Gastrocnemius medialis (tissue), 4 donors: ENCODE measurements around the gene TRIM24.
"Not testable (repeated sequence)": the region's sequence is repeated elsewhere in the genome, so short reads cannot be mapped to it uniquely, and the experiment has no call there.

Experiments used
- CTCF ChIP-seq, 5 experiments: fragments of 450-650 bp in 3 of 5; fragments of 200-600 bp in 2 of 5; sonication (generic) in 2 of 5; IDR thresholded peaks in 4 of 5; conservative IDR thresholded peaks in 1 of 5; 1 replicate in 4 of 5; 2 replicates in 1 of 5; pipeline ENCODE4 v1.5.1; 2016 to 2019; ENCODE audit warnings: antibody characterized with exemption in 5 of 5, mild to moderate bottlenecking in 3 of 5, moderate library complexity in 3 of 5
- POLR2A ChIP-seq, 2 donors: fragments of 450-650 bp; IDR thresholded peaks; one replicate each; pipeline ENCODE4 v1.6.1; 2017; ENCODE audit warnings: antibody characterized with exemption in 2 of 2, mild to moderate bottlenecking in 2 of 2, moderate library complexity in 2 of 2

- TF ChIP-seq CTCF (IDR thresholded peaks at IDR 0.05 in 4 of 5, conservative IDR thresholded peaks at IDR 0.05 in 1 of 5); POLR2A (IDR thresholded peaks at IDR 0.05): not testable (repeated sequence)
Observed at GRCh38 chr7:138412921-138413320, 47.1 kb upstream of the TRIM24 start.
